Measurements from ENCODE around the gene COA8. TPM values are rescaled to one million over a fixed set of nuclear protein-coding genes. Genes with fewer than 3 reads are reported as not detected.

Gene COA8
- total RNA-seq, 2 donors from 2014 or later: 8.0 to 17.6 TPM

DNA sequence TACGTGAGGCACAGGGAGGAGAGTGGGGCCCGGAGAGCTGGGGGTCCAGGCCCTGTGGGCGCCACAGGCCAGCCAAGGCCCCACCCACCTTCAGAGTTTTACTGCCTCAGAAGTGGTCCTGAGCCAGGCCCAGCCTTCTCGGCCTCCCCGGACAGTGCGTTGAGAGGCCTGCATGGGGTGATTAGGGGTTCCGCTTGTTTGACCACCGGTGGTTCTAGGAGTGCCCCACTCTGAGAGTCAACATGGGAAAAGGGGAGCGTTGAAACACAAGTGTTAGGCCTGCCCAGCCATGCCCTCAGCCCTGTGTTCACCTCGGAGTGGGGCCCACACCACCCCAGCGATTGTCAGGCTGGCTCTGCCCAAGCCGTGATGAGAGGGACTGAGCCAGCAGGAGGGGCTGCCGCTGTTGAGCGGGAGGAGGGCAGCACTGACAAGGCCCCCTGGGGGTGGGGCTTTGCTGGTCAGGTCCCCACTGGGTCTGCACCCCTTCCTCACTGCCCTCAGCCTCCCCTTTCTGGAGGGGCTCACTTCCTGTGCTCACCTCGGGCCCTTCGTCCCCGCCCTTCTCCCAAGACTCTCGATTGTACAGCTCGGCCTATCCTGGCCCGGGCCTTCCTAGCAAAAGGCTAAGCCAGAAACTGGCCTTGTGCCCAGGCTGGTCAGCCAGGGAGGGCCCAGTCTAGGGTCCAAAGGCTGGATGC, 44.9 kb upstream of the COA8 start:
- ATAC-seq (ENCODE audit: insufficient number of reproducible peaks, low FRiP score, low read depth) (no peak), DNase-seq (ENCODE audit: low spot score) (no peak)
- Histone ChIP-seq H3K4me1 (ENCODE audit: control insufficient read depth in 1 of 2, low read depth in 2 of 2) (peaks cover 18 to 64% of the 10 kb centered on the region in 2 donors), H3K27ac (peak overlapping the region; percentile 8 to 39), H3K4me3 (no peak overlapping the region), H3K36me3 (no peaks in the 10 kb centered on the region), H3K27me3 (replicated peaks; ENCODE audit: insufficient read depth) (no peaks in the 10 kb centered on the region), H3K9me3 (no peaks in the 10 kb centered on the region)
- TF ChIP-seq, protein P1, sequence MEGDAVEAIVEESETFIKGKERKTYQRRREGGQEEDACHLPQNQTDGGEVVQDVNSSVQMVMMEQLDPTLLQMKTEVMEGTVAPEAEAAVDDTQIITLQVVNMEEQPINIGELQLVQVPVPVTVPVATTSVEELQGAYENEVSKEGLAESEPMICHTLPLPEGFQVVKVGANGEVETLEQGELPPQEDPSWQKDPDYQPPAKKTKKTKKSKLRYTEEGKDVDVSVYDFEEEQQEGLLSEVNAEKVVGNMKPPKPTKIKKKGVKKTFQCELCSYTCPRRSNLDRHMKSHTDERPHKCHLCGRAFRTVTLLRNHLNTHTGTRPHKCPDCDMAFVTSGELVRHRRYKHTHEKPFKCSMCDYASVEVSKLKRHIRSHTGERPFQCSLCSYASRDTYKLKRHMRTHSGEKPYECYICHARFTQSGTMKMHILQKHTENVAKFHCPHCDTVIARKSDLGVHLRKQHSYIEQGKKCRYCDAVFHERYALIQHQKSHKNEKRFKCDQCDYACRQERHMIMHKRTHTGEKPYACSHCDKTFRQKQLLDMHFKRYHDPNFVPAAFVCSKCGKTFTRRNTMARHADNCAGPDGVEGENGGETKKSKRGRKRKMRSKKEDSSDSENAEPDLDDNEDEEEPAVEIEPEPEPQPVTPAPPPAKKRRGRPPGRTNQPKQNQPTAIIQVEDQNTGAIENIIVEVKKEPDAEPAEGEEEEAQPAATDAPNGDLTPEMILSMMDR (IDR thresholded peaks at IDR 0.05): no peak

DNA sequence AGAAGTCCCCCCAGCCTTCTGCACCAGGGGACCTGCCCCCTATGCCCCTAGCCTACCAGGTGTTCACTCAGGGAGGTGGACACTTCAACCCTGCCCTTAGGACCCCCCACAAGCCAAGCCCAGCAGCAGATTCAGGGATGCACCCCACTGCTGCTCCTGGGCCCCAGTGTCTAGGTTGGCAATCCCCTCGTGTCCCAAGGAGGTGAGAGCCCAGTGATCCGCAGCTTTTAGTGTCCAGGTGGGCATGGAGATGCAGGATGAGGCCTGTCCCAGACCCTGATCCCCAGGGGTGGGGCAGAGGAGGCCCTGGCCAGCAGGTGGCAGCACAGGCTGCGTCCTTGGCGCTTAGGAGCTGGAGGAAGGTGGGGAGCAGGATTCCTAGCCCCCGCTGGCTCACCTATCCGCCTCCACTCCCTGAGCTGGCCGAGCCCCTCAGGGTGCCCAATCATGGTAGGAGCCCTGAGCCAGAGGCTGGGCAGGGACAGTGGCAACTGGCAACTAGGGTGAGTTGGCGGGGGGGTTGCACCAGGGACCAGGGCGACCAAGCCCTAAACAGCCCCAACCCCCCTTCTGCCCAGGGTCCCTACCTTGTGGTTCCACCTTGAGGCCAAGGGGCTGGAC, 44.2 kb upstream of the COA8 start:
- ATAC-seq (ENCODE audit: insufficient number of reproducible peaks, low FRiP score, low read depth): no peak
- H3K27me3 ChIP-seq (replicated peaks; ENCODE audit: insufficient read depth): no peaks in the 10 kb centered on the region
- TF ChIP-seq, protein P1 (IDR thresholded peaks at IDR 0.05): peak; percentile 88

DNA sequence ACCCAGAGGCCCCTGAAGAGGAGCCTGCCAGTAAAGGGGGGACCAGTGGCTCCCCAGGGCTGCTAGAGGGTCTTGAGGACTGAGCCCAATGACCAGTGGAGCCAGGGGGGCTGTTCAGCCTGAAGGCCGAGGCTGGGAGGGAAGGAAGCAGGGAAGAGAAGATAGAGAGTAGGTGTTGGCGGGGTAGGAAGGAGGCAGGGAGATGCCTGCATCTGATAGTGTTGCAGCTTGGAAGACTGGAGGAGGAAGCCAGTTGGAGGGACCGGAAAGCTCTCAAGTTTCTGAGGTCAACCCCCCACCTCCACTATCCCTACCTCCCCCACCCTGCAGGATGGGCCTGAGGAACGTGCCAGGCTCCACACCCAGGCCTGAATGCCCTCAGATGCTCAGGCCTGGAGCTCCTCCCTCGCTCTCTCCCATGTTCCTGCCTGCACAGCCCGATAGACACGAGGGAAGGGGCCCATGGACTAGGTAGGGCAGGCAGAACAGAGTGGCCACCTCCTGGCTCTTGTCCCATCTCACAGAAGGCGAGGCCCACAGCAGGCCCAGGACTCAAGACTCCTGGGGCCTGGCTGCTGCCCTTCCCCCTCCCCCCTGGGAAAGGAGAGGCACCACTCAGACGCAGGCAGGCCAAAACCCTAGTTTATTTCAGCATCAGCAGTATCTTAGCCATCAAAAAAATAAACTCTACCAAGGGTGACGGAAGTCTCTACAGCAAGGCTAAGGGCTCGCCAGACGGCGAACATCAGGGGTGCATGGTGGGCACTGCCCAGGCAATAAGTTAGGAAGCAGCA, 43.5 kb upstream of the COA8 start:
- Histone ChIP-seq H3K4me3 (no peak overlapping the region), H3K4me1 (ENCODE audit: control insufficient read depth in 1 of 2, low read depth in 2 of 2) (peaks cover 14 to 57% of the 10 kb centered on the region in 2 donors), H3K27me3 (replicated peaks; ENCODE audit: insufficient read depth) (no peaks in the 10 kb centered on the region), H3K27ac (peak overlapping the region; percentile 15 to 39), H3K9me3 (no peaks in the 10 kb centered on the region), H3K36me3 (no peaks in the 10 kb centered on the region)
- DNase-seq (ENCODE audit: low spot score) (no peak), ATAC-seq (ENCODE audit: insufficient number of reproducible peaks, low FRiP score, low read depth) (no peak)
- TF ChIP-seq, protein P1 (IDR thresholded peaks at IDR 0.05): no peak

More for the DNA sequence above, 44.2 kb upstream of the COA8 start:
- Histone ChIP-seq H3K4me1 (ENCODE audit: control insufficient read depth in 1 of 2, low read depth in 2 of 2) (peaks cover 18 to 64% of the 10 kb centered on the region in 2 donors), H3K9me3 (no peaks in the 10 kb centered on the region), H3K4me3 (no peak overlapping the region), H3K36me3 (no peaks in the 10 kb centered on the region), H3K27ac (peak overlapping the region in 1 of 2 donors; percentile 39)
- no peak for DNase-seq (ENCODE audit: low spot score)

DNA sequence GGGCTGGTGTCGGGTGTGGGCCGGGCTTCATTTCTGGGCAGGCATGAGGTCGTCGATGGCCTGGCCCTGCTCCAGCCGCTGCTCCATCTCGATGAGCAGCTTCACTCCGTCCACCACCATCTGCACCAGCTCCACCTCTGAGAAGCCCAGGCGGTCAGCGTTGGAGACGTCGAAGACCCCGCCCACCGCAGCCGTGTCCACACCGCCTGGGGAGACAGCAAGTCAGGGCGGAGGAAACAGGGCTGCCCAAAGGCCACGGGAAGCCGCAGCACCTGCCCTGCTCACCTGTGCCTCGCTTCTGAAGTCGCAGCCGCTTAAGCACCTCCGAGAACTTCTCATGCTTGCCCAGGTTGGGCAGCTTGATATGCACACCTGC, 42.9 kb upstream of the COA8 start:
- TF ChIP-seq, protein P1 (IDR thresholded peaks at IDR 0.05): no peak
- DNase-seq (ENCODE audit: low spot score) (no peak), ATAC-seq (ENCODE audit: insufficient number of reproducible peaks, low FRiP score, low read depth) (no peak)
- H3K9me3 ChIP-seq: no peaks in the 10 kb centered on the region
- H3K36me3 ChIP-seq: no peaks in the 10 kb centered on the region
- H3K4me3 ChIP-seq: no peak overlapping the region
- peak overlapping the region; percentile 15 to 66 for H3K27ac ChIP-seq
- H3K27me3 ChIP-seq (replicated peaks; ENCODE audit: insufficient read depth): no peaks in the 10 kb centered on the region
- peaks cover 14 to 57% of the 10 kb centered on the region in 2 donors for H3K4me1 ChIP-seq (ENCODE audit: control insufficient read depth in 1 of 2, low read depth in 2 of 2)

DNA sequence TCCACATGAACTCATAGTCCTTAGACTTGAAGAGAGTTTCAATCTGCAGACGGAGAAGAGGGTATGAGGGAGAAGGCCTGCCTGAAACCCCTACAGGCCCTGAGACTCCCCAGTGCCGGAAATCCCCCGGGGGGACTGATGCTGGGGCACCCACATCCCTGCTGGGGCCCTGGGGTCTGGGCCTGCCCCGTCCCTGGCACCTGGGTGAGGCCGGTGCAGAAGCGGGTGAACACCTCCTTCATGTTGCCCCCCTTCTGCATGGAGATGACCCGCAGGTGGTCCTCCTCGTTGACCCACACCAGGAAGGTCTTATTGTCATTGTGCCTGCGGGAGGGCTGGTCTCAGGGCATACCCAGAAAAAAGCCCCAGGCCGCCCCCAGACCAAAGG, 42.5 kb upstream of the COA8 start:
- H3K9me3 ChIP-seq: no peaks in the 10 kb centered on the region
- no peak for ATAC-seq (ENCODE audit: insufficient number of reproducible peaks, low FRiP score, low read depth)
- no peak for DNase-seq (ENCODE audit: low spot score)
- H3K36me3 ChIP-seq: no peaks in the 10 kb centered on the region
- peak overlapping the region in 1 of 2 donors; percentile 66 for H3K27ac ChIP-seq
- H3K4me1 ChIP-seq (ENCODE audit: control insufficient read depth in 1 of 2, low read depth in 2 of 2): peaks cover 14 to 57% of the 10 kb centered on the region in 2 donors
- TF ChIP-seq, protein P1 (IDR thresholded peaks at IDR 0.05): no peak
- peak overlapping the region; percentile 81 for H3K4me3 ChIP-seq
- no peaks in the 10 kb centered on the region for H3K27me3 ChIP-seq (replicated peaks; ENCODE audit: insufficient read depth)

Data from thoracic aorta (tissue), 2 donors.